HG03571 (cell line): Measurements from ENCODE around the gene PNRC1.
A peak's percentile ranks its signal among the peaks of the same experiment; 100 is the strongest.
"Not testable (repeated sequence)": the region's sequence is repeated elsewhere in the genome, so short reads cannot be mapped to it uniquely, and the experiment has no call there.

Experiments
- ATAC-seq: cut with Tn5 transposase; IDR thresholded peaks from one replicate; pipeline ENCODE4 v1.9.1; 2021; ENCODE audit not compliant: unreplicated experiment

The PNRC1 gene

GRCh38 chr6:89080281-89081128, at the start of gene PNRC1:
PNRC1 (plus strand) TSS chr6:89080751; CDS start chr6:89080895, 144 bp downstream.
- ATAC-seq = peak; percentile 79

DNA sequence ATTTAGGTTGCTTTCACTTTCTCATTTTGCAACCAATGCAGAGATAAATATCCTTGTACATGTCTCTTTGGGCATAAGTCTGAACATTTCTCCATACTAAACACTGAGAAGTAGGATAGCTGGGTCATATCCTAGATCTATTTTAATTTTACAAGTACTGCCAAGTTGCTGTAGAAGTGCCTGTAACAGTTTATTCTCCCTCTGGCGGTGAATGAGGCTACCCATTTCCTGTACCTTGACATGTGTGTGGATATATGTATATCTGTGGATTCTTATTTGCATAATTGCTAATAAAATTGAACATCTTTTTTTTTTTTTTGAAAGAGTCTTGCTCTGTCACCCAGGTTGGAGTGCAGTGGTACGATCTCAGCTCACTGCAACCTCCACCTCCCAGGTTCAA, 48.0 kb upstream of the PNRC1 start:
- ATAC-seq = no peak

- no peak for ATAC-seq
Measured at GRCh38 chr6:89033461-89033860, 47.1 kb upstream of the PNRC1 start.

GRCh38 chr6:89034116-89034515, 46.4 kb upstream of the PNRC1 start:
- ATAC-seq = not testable (repeated sequence)

DNA sequence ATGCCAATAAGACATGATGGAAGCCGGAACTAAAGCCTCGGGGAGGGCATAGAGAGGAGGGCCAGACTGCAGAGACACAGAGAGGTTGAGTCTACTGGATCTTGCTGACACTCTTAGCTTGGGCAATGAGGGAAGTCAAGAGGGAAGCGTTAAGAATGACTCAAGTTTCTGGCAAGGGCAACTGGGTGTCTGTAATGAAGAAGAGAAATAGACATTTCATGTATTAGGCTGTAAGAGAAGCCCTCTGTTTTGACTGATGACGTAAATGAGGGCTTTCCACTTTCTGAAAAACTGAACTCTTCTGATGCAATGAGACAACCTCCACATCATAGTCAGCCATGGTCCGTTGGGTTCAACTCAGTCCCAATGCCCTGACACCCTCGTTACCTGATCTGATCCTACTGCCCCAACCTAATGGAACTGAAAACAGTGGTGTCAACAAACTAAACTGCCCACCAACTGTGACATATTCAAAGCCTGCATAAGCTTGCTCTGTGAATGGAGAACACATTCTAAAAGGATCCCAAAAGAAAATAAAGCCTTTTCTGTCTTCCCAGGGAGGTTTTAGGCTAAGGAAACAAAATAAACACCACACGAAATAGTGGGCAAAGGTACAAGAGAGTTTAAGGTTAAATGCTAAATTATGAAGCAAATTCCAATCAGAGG, 45.8 kb upstream of the PNRC1 start:
- ATAC-seq = no peak

DNA sequence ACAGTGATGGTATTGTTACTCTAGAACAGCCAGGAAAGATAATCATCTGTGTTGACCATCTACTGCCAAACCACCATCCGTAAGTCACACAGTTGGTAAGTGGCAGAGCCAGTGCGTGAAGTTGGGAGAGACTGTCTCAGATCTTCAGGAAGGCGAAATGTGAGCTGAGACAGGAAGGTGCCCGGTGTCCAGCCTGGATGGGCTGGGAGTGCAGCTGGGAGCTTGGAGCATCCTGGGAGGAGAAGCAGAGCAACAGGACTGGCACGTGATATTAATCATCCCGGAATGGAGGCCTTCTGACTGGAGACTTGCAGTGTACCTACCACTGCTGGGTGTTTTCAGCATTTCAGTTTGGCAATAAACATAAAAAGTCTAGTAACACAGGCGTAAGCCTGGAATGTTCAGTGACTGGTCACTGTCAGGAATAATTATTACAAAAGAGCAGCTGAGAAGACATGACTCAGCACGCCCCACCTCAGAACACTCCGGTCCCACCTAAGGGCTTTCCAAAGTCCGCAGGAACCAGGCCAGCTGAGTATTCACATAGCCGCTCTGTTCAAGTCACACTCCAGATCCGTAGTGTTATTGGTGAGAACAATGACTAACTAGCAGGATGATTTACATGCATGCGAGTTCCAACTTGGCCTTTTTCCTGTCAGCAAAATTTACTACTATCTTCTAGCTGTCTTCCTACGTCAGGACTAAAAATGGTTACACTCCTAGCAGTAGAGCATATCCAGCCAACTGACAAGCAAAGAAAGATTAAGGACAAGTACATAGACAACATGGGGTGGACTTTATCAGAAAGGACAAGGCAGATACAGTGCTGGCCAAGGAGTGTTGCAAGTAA, 45.1 kb upstream of the PNRC1 start:
- ATAC-seq = no peak

DNA sequence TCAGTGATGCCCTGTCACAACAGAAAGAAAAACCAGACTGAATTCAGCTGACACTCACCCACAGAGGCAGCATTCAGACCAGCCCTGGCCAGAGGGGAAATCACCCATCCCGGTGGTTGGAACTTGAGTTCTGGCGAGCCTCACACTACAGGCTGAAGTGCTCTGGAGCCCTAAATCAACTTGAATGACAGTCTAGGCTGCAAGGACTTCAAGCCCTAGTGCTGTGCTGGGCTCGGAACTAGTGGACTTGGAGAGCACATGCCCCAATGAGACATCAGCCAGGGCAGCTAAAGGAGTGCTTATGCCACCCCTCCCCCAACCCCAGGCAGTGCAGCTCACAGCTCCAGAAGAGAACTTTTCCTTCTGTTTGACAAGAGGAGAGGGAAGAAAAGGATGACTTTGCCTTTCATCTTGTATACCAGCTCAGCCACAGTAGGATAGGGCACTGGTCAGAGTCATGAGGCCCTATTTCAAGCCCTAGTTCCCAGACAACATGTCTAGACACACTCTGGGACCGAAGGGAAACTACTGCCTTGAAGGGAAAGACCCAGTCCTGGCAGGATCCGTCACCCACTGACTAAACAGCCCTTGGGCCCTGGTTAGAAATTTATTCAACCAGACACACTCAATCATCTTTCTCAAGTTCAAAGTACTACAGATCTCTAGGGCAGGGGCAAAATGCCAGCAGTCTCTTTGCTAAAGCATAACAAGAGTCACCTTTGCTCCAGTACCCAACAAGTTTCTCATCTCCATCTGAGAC, 43.2 kb upstream of the PNRC1 start:
- no peak for ATAC-seq

DNA sequence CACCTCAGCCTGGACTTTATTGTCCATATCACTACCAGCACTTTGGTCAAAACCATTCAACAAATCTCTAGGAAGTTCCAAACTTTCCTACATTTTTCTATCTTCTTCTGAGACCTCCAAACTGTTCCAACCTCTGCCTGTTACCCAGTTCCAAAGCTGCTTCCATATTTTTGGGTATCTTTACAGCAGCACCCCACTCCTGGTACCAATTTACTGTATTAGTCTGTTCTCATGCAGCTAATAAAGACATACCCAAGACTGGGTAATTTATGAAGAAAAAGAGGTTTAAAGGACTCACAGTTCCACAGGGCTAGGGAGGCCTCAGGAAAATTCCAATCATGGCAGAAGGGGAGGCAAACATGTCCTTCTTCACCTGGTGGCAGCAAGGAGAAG, 42.7 kb upstream of the PNRC1 start:
- not testable (repeated sequence) for ATAC-seq

GRCh38 chr6:89042664-89043063, 37.9 kb upstream of the PNRC1 start:
- ATAC-seq = no peak

DNA sequence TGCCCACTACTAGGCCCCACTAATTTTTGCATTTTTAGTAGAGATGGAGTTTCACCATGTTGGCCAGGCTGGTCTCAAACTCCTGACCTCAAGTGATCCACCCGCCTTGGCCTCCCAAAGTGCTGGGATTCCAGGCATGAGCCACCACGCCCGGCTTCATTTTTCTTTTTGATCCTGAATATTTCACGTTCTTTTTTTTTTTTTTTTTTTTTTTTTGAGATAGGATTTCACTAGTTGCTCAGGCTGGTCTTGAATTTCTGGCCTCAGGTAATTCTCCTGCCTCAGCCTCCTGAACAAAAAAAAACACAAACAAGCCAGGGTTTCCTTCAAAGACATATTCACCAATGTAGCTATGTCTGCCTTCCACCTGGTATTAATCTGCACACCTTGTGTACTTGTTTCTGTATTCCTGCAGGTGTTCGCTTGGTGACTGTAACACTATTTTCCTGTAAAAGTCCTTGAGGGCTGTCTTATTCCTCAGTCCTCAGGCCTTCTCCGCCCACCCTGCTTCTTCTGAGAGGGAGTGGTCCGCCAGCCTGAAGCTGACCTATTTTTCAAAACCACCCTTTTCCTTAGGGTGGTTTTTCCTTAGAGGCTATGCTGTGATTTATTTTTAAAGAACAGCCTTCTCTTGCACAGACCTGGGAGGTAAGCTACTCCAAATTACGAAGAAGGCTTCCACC, 36.1 kb upstream of the PNRC1 start:
- ATAC-seq = no peak

GRCh38 chr6:89045011-89045387, 35.6 kb upstream of the PNRC1 start:
- ATAC-seq = no peak

GRCh38 chr6:89045576-89045975, 35.0 kb upstream of the PNRC1 start:
- no peak for ATAC-seq

DNA sequence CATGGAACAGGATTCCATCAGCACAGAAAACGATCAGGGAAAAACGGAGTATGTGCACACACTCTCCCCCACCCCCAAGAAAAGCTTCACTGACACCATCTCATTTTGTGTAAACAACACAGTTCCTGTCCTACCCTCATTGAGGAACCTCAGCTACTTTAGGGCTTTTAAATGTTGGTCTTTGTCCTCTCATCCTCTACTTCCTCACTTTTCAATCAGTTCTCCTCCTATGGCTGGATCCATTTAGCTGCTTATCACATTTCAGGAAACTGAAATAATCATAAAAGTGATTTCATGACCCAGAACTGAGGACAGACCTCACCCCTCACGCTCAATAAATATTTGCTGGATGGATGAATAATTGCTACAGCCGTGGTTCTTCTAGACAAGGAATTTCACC, 33.1 kb upstream of the PNRC1 start:
- no peak for ATAC-seq

DNA sequence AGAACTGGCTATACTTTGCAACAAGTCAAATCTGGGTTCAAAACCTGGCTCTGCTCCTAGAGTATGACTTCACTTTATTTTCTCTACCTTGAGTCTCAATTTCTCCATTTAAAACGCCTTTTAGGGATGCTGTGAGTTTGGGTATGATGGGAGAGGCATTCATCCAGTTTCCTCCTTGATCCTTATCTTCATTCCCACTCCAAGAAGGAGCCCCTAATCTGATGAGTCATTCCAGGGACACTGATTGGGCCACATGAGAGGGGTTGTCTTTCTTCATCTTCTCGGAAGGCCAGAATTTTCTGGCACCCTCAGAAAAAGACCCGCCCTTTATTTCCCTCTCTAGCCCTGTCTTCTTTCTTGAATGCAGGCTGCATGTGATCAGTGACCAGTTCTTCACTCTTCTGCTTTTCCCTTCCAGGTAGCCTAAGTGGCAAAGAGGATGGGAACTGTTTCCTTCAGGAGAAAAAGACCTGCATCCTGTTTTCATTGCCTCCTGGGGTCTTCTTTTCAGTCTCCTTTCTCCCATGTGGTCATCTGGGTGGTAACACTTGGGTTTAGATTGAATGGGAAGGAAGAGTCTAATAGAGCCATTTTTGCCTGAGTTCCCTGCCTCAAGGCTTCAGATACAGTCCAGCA, 32.1 kb upstream of the PNRC1 start:
- no peak for ATAC-seq

DNA sequence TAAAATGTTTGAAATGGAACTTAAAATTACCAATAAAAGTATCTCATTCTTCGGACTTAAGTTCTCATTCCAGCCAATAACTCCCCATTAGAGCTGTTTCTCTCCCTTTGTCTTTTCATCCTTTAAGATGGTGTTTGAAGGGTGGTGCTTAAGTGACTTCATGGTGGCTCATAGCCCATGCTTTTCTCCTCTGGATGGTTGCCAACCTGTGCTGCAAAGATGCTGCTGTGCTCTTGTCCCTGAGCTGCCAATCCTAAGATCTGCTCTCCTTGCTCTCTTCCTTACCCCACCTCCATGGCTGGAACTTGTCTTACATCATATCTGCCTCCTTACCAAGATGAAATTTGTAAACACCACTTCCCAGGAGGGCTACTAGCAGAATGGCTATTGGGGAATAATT, 31.6 kb upstream of the PNRC1 start:
- ATAC-seq = no peak

DNA sequence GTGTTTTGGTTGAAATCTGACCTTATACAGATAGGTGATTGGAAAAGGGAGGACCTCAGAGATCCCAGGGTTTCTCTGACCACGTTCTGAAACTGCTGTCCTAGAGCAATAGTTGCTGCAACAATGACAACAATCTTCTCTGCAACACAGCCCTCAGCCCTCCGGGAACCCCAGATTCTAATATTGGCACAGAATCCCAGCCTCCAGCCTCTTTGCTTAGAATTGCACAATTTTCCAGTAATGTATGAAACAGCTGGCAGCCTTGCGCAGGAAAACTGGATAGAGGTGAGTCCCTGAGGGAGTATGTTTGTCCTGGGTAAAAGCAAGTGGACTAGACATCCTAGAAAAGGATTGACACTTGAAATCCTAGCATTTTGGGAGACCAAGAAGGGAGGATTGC, 30.4 kb upstream of the PNRC1 start:
- ATAC-seq = no peak

- ATAC-seq = no peak
Measured at GRCh38 chr6:89050697-89051096, 29.9 kb upstream of the PNRC1 start.

- no peak for ATAC-seq
Measured at GRCh38 chr6:89051676-89052075, 28.9 kb upstream of the PNRC1 start.

DNA sequence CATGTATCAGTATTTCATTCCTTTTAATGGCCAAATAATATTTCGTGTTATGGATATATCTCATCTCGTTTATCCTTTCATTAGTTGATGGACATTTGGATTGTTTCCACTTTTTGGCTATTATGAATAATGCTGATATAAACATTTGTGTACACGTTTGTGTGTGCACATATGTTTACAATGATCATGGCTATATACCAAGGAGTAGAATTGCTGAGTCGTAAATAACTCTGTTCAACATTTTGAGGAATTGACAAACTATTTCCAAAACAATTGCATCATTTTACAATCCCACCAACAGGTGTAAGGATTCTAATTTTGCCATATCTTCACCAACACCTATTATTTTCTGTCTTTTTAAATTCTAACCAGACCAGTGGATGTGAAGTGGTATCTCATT, 26.3 kb upstream of the PNRC1 start:
- no peak for ATAC-seq

DNA sequence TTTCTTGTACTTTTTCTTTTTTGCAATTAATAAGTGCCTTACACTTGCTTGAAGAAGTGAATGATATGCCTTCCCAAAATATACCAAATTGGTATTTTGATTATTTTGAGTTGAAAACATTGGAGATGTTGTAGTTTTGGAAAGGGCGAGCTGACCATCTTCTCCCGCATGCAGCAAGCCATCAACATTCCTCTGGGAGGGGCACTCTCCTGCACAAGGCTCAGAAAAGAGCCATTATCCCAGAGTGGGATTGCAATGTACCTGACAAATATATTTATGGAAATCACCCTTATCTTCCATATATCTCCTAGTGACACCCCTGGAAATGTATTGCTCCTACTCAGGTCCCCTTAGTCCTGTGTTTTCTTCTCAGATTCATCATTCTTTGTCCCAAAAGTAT, 22.8 kb upstream of the PNRC1 start:
- ATAC-seq = no peak
